ENCODE measurements around the gene CADM2. TPM values are rescaled to one million over a fixed set of nuclear protein-coding genes. Genes with fewer than 3 reads are reported as not detected.

Gene CADM2
- total and polyA plus RNA-seq, 12 donors: 0.12 to 3.0 (median 0.62) TPM

DNA sequence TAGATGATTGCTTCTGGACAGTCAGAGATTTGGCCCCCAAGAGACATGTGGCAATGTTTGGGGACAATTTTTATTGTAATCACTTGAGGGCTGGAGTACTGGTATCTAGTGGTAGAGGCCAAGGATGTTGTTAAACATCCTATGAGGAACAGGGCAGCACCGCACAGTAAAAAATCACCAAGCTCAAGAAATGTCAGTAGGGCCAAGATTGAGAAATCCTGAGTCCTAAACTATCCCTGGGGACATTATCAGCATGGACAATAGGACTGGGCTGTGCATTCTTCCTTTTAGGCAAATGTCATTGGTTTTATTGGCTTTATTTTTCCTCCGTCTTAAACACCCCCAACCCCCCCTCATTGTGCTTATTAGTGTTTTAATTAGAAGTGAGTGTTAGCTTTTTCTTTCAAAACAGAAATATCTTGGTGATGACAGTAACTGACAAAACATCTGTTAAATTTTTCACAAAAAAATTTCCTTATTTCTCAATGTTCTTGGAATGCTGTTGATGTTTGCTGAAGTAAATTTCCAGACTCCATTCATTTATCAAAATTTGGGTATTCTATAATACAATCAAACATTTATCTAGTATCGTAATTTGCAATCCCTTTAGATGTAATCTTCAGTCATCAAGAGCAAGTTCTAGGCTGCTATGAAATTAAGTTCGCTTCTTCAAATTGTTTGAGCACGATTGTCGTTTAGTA, 1087.8 kb downstream of the CADM2 start:
- no peak overlapping the region for H3K4me3 ChIP-seq
- ATAC-seq (peak in 5 of 8 donors; percentile 24 to 81 (median 64)), DNase-seq (no peak)
- TF ChIP-seq, protein P1, sequence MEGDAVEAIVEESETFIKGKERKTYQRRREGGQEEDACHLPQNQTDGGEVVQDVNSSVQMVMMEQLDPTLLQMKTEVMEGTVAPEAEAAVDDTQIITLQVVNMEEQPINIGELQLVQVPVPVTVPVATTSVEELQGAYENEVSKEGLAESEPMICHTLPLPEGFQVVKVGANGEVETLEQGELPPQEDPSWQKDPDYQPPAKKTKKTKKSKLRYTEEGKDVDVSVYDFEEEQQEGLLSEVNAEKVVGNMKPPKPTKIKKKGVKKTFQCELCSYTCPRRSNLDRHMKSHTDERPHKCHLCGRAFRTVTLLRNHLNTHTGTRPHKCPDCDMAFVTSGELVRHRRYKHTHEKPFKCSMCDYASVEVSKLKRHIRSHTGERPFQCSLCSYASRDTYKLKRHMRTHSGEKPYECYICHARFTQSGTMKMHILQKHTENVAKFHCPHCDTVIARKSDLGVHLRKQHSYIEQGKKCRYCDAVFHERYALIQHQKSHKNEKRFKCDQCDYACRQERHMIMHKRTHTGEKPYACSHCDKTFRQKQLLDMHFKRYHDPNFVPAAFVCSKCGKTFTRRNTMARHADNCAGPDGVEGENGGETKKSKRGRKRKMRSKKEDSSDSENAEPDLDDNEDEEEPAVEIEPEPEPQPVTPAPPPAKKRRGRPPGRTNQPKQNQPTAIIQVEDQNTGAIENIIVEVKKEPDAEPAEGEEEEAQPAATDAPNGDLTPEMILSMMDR (IDR thresholded peaks at IDR 0.05): no peak
- H3K36me3 ChIP-seq: no peaks in the 10 kb centered on the region
- H3K4me1 ChIP-seq: no peaks in the 10 kb centered on the region
- intact Hi-C loops (cut with DNase I): no loop called here
- WGBS, 2 donors: 61 to 73% methylated on average over 6 of the region's 6 CpGs
- H3K27ac ChIP-seq: no peak overlapping the region
- peaks cover 0 to 29% (median 0%) of the 10 kb centered on the region in 11 donors for H3K9me3 ChIP-seq
- H3K27me3 ChIP-seq: no peaks in the 10 kb centered on the region

DNA sequence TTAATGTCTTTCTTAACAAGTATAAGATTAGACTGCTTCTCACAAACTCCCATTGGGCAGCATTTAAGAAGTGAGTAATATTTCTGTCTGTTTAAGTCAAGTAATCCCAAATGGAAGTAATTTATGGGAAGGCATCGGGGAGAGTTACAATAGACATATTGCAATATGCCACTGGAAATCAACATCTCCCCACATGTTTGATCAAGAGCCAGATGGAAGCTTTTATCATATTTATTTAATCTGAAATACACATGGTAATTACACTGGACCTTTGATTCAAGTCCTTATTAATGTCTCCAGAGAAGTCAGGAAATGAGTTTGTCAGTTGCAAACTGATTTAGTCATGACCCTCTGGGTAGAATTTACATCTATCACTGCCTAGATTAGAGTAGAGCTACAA, 1088.4 kb downstream of the CADM2 start:
- no peak for DNase-seq
- WGBS, 2 donors: 67 to 69% methylated on average over 1 of the region's 1 CpG
- peaks cover 0 to 26% (median 0%) of the 10 kb centered on the region in 11 donors for H3K9me3 ChIP-seq
- H3K4me3 ChIP-seq: no peak overlapping the region
- no peaks in the 10 kb centered on the region for H3K36me3 ChIP-seq
- no peak overlapping the region for H3K27ac ChIP-seq
- intact Hi-C loops (cut with DNase I): no loop called here
- no peaks in the 10 kb centered on the region for H3K4me1 ChIP-seq
- peak in 1 of 8 donors; percentile 31 for ATAC-seq
- TF ChIP-seq, protein P1 (IDR thresholded peaks at IDR 0.05): no peak
- H3K27me3 ChIP-seq: no peaks in the 10 kb centered on the region

DNA sequence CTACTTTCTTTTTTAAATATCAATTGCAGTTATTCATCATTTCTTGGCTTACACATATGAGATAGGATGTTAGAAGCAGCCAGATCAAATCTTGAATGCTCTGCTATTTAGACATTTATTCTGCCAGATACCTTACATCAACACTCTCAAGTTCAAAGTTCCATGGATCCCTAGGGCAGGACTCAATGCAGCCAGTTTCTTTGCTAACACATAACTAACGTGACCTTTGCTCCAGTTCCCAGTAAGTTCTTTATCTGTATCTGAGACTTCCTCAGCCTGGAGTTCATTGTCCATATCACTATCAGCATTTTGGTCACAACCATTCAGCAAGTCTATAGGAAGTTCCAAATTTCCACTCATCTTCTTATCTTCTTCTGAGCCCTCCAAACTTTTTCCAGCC, 1092.3 kb downstream of the CADM2 start:
- TF ChIP-seq, protein P1 (IDR thresholded peaks at IDR 0.05): no peak
- Histone ChIP-seq H3K4me3 (no peak overlapping the region), H3K9me3 (peaks cover 0 to 14% (median 0%) of the 10 kb centered on the region in 11 donors), H3K27ac (no peak overlapping the region), H3K36me3 (no peaks in the 10 kb centered on the region), H3K4me1 (no peaks in the 10 kb centered on the region), H3K27me3 (no peaks in the 10 kb centered on the region)
- intact Hi-C loops (cut with DNase I): no loop called here
- ATAC-seq: no peak
- 40 to 44% methylated on average over 1 of the region's 1 CpG for WGBS, 2 donors
- no peak for DNase-seq

DNA sequence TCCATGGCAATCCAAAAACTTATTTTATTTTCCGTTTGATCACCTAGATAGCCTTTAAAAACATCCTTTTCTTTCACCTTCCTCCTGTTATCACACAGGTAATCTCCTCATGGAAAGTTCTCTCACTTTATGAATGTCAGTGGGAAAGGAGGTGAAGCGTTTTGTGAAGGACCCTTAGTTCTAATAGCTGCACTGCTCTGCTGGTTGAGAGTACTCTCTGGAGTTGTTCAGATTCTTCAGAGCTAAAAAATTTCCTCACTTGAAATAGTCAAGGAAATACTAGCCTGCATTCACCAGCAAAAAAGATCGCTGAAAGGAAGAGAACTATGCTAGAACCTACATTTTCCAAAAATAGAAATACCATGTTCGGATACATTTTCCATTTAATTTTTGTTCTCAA, 1097.2 kb downstream of the CADM2 start:
- Histone ChIP-seq H3K4me3 (no peak overlapping the region), H3K36me3 (no peaks in the 10 kb centered on the region), H3K9me3 (no peaks in the 10 kb centered on the region), H3K27me3 (no peaks in the 10 kb centered on the region), H3K4me1 (no peaks in the 10 kb centered on the region), H3K27ac (no peak overlapping the region)
- WGBS, 2 donors: 61 to 67% methylated on average over 4 of the region's 4 CpGs
- no peak for DNase-seq
- TF ChIP-seq, protein P1 (IDR thresholded peaks at IDR 0.05): no peak
- intact Hi-C loops (cut with DNase I): no loop called here
- no peak for ATAC-seq
